ENCODE measurements around the gene RFX6. TPM values are rescaled to one million over a fixed set of nuclear protein-coding genes. Genes with fewer than 3 reads are reported as not detected.

The RFX6 gene
- total and polyA plus RNA-seq, 8 donors, result 1.1 to 2.6 (median 2.3) TPM; not detected in 2

DNA sequence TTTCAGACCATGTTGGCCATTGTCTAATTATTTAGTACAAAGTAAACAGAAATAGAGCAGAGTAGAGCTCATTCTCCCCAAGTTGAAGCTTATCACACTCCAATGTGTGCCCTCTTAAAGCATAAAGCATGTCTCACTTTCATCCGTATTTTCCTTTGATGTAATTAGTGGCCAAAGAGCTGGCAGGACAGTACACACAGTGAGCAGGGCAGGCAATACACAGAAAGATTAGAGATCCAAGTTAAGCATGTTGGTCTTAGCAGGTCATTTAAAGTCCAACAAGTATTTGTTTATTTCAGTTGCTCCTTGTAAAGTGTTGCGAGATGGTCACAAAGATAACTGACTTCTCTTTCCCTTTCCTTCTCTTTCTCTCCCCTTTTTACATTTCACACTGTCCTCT, 47.2 kb downstream of the RFX6 start:
- Histone ChIP-seq H3K27me3 (no peaks in the 10 kb centered on the region), H3K4me3 (no peak overlapping the region), H3K9me3 (no peaks in the 10 kb centered on the region), H3K27ac (no peak overlapping the region), H3K4me1 (no peaks in the 10 kb centered on the region), H3K36me3 (no peaks in the 10 kb centered on the region)
- TF ChIP-seq, protein P1, sequence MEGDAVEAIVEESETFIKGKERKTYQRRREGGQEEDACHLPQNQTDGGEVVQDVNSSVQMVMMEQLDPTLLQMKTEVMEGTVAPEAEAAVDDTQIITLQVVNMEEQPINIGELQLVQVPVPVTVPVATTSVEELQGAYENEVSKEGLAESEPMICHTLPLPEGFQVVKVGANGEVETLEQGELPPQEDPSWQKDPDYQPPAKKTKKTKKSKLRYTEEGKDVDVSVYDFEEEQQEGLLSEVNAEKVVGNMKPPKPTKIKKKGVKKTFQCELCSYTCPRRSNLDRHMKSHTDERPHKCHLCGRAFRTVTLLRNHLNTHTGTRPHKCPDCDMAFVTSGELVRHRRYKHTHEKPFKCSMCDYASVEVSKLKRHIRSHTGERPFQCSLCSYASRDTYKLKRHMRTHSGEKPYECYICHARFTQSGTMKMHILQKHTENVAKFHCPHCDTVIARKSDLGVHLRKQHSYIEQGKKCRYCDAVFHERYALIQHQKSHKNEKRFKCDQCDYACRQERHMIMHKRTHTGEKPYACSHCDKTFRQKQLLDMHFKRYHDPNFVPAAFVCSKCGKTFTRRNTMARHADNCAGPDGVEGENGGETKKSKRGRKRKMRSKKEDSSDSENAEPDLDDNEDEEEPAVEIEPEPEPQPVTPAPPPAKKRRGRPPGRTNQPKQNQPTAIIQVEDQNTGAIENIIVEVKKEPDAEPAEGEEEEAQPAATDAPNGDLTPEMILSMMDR (IDR thresholded peaks at IDR 0.05), result no peak
- DNase-seq (peak in 1 of 4 donors; percentile 8), ATAC-seq (no peak)
- intact Hi-C loops (cut with DNase I), result no loop called here

DNA sequence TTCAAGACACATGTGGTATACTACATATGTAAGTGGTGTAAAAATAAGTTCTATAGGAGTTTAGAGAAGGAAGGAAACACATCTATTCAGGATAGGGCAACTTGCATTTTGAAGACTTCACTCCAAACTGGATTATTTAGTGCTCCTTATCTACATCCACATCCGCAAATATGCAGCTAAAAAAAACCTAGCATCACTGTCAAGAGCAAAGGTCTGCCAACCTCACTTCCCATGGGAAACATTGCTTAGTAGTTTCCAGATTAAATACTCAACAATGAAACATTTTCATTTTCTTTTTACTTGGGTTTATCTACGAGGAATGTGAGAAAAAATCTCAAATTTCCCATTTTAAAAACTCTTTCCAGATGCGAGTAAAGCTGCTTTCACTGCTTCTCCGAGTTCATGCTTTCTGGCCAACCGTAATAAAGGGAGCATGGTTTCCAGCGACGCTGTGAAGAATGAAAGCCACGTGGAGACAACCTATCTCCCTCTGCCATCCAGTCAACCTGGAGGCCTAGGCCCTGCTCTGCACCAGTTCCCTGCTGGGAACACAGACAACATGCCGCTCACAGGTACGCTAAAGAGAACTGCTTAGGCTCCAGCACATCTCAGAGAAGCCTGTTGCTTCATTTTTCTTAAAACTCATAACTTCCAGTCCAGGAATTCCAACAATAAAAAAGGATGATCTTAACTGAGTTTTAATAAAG, 48.2 kb downstream of the RFX6 start:
- intact Hi-C loops (cut with DNase I), result no loop called here
- H3K4me3 ChIP-seq, result no peak overlapping the region
- no peak overlapping the region for H3K27ac ChIP-seq
- TF ChIP-seq, protein P1 (IDR thresholded peaks at IDR 0.05), result no peak
- no peaks in the 10 kb centered on the region for H3K27me3 ChIP-seq
- no peaks in the 10 kb centered on the region for H3K9me3 ChIP-seq
- H3K36me3 ChIP-seq, result no peaks in the 10 kb centered on the region
- no peaks in the 10 kb centered on the region for H3K4me1 ChIP-seq
- DNase-seq, result no peak
- no peak for ATAC-seq

DNA sequence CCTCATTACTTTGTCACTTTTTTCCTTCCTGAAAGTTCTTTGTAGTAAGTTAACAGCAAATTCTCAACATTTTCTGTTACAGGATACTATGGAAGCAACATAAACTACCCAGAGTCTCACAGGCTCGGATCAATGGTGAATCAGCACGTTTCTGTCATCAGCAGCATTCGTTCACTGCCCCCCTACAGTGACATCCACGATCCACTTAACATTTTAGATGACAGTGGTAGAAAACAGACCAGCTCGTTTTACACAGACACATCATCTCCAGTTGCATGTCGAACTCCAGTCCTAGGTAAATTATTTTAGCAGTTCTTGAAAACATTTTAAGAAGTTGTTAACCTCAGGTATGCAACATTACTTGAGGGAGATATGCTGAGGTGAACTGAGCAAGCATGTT, 51.6 kb downstream of the RFX6 start:
- Histone ChIP-seq H3K4me1 (no peaks in the 10 kb centered on the region), H3K9me3 (no peaks in the 10 kb centered on the region), H3K36me3 (no peaks in the 10 kb centered on the region), H3K27ac (no peak overlapping the region), H3K4me3 (no peak overlapping the region), H3K27me3 (no peaks in the 10 kb centered on the region)
- DNase-seq (no peak), ATAC-seq (no peak)
- intact Hi-C loops (cut with DNase I), result no loop called here
- TF ChIP-seq, protein P1 (IDR thresholded peaks at IDR 0.05), result no peak

DNA sequence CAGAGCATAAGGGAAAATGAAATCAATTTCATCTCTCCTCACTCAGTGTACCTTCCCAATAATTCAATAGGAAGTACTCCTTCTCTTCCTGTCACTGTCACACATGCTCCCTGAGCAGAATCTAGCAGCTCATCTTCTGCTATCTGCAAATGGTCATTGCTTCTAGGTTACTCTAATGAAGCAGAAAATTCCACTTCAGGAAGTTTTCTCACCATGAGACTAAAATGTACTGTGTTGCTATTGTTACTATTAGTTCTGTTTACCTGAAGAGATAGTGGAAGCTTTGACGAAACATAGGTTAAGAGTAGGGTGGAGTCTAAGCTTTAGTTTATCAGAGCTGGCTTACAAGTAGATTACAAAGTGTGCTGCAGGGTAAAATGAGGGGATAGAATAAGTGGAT, 52.8 kb downstream of the RFX6 start:
- H3K27me3 ChIP-seq, result no peaks in the 10 kb centered on the region
- H3K9me3 ChIP-seq, result no peaks in the 10 kb centered on the region
- ATAC-seq, result no peak
- no peaks in the 10 kb centered on the region for H3K36me3 ChIP-seq
- no peak for DNase-seq
- intact Hi-C loops (cut with DNase I), result no loop called here
- H3K4me3 ChIP-seq, result no peak overlapping the region
- TF ChIP-seq, protein P1 (IDR thresholded peaks at IDR 0.05), result no peak
- H3K27ac ChIP-seq, result no peak overlapping the region
- H3K4me1 ChIP-seq, result no peaks in the 10 kb centered on the region

DNA sequence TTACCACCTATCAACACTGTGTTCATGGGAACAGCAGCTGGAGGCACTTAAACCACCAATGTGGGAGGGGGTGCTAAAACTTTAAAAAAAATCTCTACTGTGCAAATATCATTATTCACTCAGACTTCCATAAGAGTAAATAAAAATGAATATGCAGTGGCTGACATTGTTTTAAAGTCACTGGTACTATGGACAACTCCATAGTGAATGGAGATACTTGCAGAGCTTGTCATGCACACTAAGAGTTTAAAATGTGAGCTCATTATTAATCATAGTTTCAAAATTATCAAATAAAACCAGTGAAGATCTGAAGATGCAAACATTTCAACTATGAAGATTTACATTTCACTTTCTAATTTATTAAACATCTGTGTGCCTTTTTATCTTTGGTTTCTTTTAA, 54.4 kb downstream of the RFX6 start:
- ATAC-seq, result no peak
- no peaks in the 10 kb centered on the region for H3K36me3 ChIP-seq
- no peaks in the 10 kb centered on the region for H3K4me1 ChIP-seq

More for the DNA sequence above, 54.4 kb downstream of the RFX6 start:
- Histone ChIP-seq H3K27me3 (no peaks in the 10 kb centered on the region), H3K9me3 (no peaks in the 10 kb centered on the region), H3K4me3 (no peak overlapping the region), H3K27ac (no peak overlapping the region)
- DNase-seq, result no peak
- intact Hi-C loops (cut with DNase I), result no loop called here
- TF ChIP-seq, protein P1 (IDR thresholded peaks at IDR 0.05), result no peak
